ENCODE measurements around the gene BCL2A1. TPM values are rescaled to one million over a fixed set of nuclear protein-coding genes. Genes with fewer than 3 reads are reported as not detected.

BCL2A1 gene
- total and polyA plus RNA-seq, 10 of the 15 experiments (the other 5 are each of a cell fraction or from before 2014, with no cell fraction given), result 181 to 570 (median 321) TPM

GRCh38 chr15:79973456-79974195 is 2.6 kb upstream of the BCL2A1 start (continued):
- TF ChIP-seq E2F8 (IDR thresholded peaks at IDR 0.05; ENCODE audit: low read depth, partially characterized antibody) (no peak), RAD21 (IDR thresholded peaks at IDR 0.05; ENCODE audit: insufficient read depth, low read depth, low read length) (no peak), ZNF207 (IDR thresholded peaks at IDR 0.05; ENCODE audit: borderline replicate concordance) (no peak), KDM1A (IDR thresholded peaks at IDR 0.05; ENCODE audit: borderline replicate concordance) (no peak), ZNF622 (IDR thresholded peaks at IDR 0.05) (no peak), RUNX3 (IDR thresholded peaks at IDR 0.05; ENCODE audit: low read length) (peak; percentile 75), ETV6 (conservative IDR thresholded peaks at IDR 0.05 in 1 of 2, IDR thresholded peaks at IDR 0.05 in 1 of 2; ENCODE audit: borderline replicate concordance in 1 of 2, low read depth in 1 of 2) (0 out of 4 replicates have a peak, but pooled peaks of 1 of the 2 experiments have one; percentile 33), IRF4 (IDR thresholded peaks at IDR 0.05; ENCODE audit: low read depth, low read length) (no peak), TAF1 (IDR thresholded peaks at IDR 0.05; ENCODE audit: borderline replicate concordance, low read depth, low read length) (no peak), MTA2 (IDR thresholded peaks at IDR 0.05; ENCODE audit: low read depth) (peak; percentile 39; the same call in 1 of the 2 replicates), REST (IDR thresholded peaks at IDR 0.05; ENCODE audit: low read depth, low read length) (no peak), USF1 (IDR thresholded peaks at IDR 0.05; ENCODE audit: borderline replicate concordance, extremely low read length, insufficient read depth, low read depth, low read length) (no peak), RAD51 (IDR thresholded peaks at IDR 0.05) (no peak), CEBPZ (IDR thresholded peaks at IDR 0.05; ENCODE audit: low read depth, low read length) (no peak), GABPA (IDR thresholded peaks at IDR 0.05; ENCODE audit: low read depth) (no peak)

Data from GM12878 (cell line).